ENCODE measurements around the gene SNRPD2.

DNA sequence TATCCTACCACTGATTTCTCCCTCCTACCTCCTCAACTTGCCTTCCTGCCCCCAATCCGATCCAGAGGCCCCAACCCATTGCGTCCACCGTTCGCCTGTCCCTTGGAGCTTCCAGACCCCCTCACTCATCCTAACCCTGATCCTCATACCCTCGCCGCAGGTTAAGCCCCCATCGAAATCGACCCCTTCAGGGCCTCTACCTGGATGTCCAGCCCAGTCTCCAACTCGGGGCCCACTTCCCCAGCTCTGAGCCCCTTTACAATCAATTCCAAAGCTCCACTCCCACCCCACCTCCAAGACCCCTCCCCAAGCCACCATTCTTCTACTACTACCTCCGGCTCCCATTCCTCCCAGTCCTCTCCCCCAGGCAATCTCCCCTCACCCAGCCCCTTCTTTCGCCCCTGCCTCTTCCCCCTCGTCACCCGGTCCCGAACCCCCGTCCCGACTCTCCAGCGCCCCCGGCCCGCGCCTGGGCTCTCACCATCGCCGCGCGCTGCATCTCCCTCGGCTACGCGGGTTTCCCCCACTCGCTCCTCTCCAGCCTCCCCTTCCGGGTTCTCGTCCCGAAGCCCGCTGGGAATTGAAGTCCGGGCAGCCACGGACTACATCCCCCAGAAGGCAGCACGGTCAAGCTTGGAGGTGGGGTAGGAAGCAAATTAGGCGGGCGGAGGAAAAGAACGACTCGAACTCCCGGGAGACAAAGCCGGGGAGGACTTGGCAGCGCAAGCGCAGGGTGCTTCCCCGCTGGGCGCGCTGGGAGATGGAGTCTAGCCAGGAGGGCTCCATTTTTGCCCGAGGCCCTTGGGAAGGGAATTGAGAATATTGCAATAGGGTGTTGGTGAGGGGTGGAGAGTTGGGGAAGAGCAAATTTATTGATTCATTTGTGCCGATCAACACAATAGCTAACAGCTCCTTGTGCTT lies 38.9 kb upstream of the SNRPD2 start, which contains the start of gene FBXO46:
- TF ChIP-seq GATA2 (IDR thresholded peaks at IDR 0.05; ENCODE audit: low read depth, low read length) (no peak), GATA3 (IDR thresholded peaks at IDR 0.05; ENCODE audit: low read depth, low read length) (no peak)

All from SH-SY5Y (cell line).